HG03064 (cell line): ENCODE measurements around the gene GGA2.
"Not testable (repeated sequence)": the region's sequence is repeated elsewhere in the genome, so short reads cannot be mapped to it uniquely, and the experiment has no call there.

Experiments used
- ATAC-seq: cut with Tn5 transposase; IDR thresholded peaks from one replicate; pipeline ENCODE4 v1.9.1; 2021; ENCODE audit warnings: low read depth; ENCODE audit not compliant: unreplicated experiment

Gene GGA2

GRCh38 chr16:23510164-23510914 is at the start of gene GGA2:
TSS of gene GGA2 (minus strand) at chr16:23510494. CDS start at chr16:23510411, 83 bp downstream.
- ATAC-seq = peak; percentile 63

- ATAC-seq = peak; percentile 20
Observed at GRCh38 chr16:23557779-23558702, 47.7 kb upstream of the GGA2 start.

GRCh38 chr16:23556881-23557778 is 46.8 kb upstream of the GGA2 start, which contains the start of the genes EARS2 and UBFD1:
TSS of gene EARS2 (minus strand) at chr16:23557350. CDS start at chr16:23557343, 7 bp downstream.
TSS of gene UBFD1 (plus strand) at chr16:23557727. CDS start at chr16:23557743, 16 bp downstream.
- peak; percentile 91 for ATAC-seq

GRCh38 chr16:23554536-23554935 is 44.2 kb upstream of the GGA2 start:
- ATAC-seq = no peak

GRCh38 chr16:23552161-23552560 is 41.9 kb upstream of the GGA2 start:
- no peak for ATAC-seq

- no peak for ATAC-seq
Observed at GRCh38 chr16:23549938-23550337, 39.6 kb upstream of the GGA2 start.

GRCh38 chr16:23544436-23544835 is 34.1 kb upstream of the GGA2 start:
- no peak for ATAC-seq

- not testable (repeated sequence) for ATAC-seq
Observed at GRCh38 chr16:23540817-23541178, 30.5 kb upstream of the GGA2 start.

GRCh38 chr16:23539984-23540816 is 29.9 kb upstream of the GGA2 start:
- no peak for ATAC-seq

GRCh38 chr16:23538919-23539278 is 28.6 kb upstream of the GGA2 start:
- ATAC-seq = no peak

GRCh38 chr16:23537390-23537789 is 27.1 kb upstream of the GGA2 start:
- no peak for ATAC-seq

GRCh38 chr16:23535901-23536300 is 25.6 kb upstream of the GGA2 start:
- no peak for ATAC-seq

- no peak for ATAC-seq
Observed at GRCh38 chr16:23534868-23535860, 24.9 kb upstream of the GGA2 start.

GRCh38 chr16:23532448-23532847 is 22.2 kb upstream of the GGA2 start:
- ATAC-seq = no peak

- no peak for ATAC-seq
Observed at GRCh38 chr16:23530062-23530461, 19.8 kb upstream of the GGA2 start.

- ATAC-seq = no peak
Observed at GRCh38 chr16:23528644-23529310, 18.5 kb upstream of the GGA2 start.

GRCh38 chr16:23527961-23528643 is 17.8 kb upstream of the GGA2 start:
- ATAC-seq = no peak
